ENCODE results near the gene NHSL2. TPM values are rescaled to one million over a fixed set of nuclear protein-coding genes. Genes with fewer than 3 reads are reported as not detected.

The NHSL2 gene
- total and polyA plus RNA-seq, 10 donors = 0.24 to 20.8 (median 10.1) TPM

GRCh38 chrX:72097098-72097497 lies 186.5 kb downstream of the NHSL2 start:
- Histone ChIP-seq H3K27ac (peak overlapping the region in 6 of 8 donors; percentile 37 to 90 (median 54)), H3K9me3 (no peaks in the 10 kb centered on the region), H3K36me3 (no peaks in the 10 kb centered on the region), H3K27me3 (replicated peaks in 1 of 7) (peaks cover 0 to 11% (median 0%) of the 10 kb centered on the region in 7 donors), H3K4me3 (peak overlapping the region in 1 of 8 donors; percentile 27), H3K4me1 (peaks cover 0 to 62% (median 28%) of the 10 kb centered on the region in 6 donors)
- intact Hi-C loops (cut with DNase I; ENCODE audit: low total_unique reads) = no loop called here
- 40 to 50% (median 44%) methylated on average over 3 of the region's 3 CpGs for WGBS, 5 donors
- no peak for DNase-seq
- TF ChIP-seq POLR2A (IDR thresholded peaks at IDR 0.05) (no peak), POLR2AphosphoS5 (IDR thresholded peaks at IDR 0.05) (no peak)
- TF ChIP-seq, protein P1, sequence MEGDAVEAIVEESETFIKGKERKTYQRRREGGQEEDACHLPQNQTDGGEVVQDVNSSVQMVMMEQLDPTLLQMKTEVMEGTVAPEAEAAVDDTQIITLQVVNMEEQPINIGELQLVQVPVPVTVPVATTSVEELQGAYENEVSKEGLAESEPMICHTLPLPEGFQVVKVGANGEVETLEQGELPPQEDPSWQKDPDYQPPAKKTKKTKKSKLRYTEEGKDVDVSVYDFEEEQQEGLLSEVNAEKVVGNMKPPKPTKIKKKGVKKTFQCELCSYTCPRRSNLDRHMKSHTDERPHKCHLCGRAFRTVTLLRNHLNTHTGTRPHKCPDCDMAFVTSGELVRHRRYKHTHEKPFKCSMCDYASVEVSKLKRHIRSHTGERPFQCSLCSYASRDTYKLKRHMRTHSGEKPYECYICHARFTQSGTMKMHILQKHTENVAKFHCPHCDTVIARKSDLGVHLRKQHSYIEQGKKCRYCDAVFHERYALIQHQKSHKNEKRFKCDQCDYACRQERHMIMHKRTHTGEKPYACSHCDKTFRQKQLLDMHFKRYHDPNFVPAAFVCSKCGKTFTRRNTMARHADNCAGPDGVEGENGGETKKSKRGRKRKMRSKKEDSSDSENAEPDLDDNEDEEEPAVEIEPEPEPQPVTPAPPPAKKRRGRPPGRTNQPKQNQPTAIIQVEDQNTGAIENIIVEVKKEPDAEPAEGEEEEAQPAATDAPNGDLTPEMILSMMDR (IDR thresholded peaks at IDR 0.05 in 8 of 11, conservative IDR thresholded peaks at IDR 0.05 in 3 of 11) = no peak

DNA sequence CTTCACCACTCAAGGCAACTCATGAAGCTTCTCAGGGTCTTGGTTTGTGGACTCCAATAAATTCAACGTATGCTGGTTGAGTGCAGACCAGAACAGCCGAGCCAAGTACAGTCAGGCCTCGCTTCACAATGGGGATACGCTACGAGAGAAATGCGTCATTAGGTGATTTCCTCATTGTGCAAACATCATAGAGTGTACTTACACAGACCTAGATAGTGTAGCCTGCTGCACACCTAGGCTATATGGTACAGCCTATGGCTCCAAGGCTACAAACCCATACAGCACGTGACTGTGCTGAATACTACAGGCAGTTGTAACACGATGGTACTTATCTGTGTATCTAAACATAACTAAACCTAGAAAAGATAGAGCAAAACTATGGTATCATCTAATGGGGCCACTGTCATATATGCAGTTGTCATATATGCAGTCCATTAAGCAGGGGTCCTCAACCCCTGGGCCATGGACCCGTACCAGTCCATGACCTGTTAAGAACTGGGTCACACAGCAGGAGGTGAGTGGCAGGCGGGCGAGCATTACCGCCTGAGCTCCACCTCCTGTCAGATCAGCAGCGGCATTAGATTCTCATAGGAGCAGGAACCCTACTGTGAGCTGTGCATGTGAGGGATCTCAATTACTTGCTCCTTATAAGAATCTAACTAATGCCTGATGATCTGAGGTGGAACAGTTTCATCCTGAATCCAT lies 189.6 kb downstream of the NHSL2 start:
- intact Hi-C loops (cut with DNase I; ENCODE audit: low total_unique reads) = no loop called here
- no peaks in the 10 kb centered on the region for H3K9me3 ChIP-seq
- H3K27ac ChIP-seq = peak overlapping the region in 7 of 8 donors; percentile 44 to 90 (median 74)
- WGBS, 5 donors = 36 to 70% (median 61%) methylated on average over 8 to 13 of the region's 13 CpGs
- no peak for DNase-seq
- peaks cover 0 to 71% (median 22%) of the 10 kb centered on the region in 6 donors for H3K4me1 ChIP-seq
- H3K4me3 ChIP-seq = peak overlapping the region in 1 of 8 donors; percentile 52
- TF ChIP-seq POLR2AphosphoS5 (IDR thresholded peaks at IDR 0.05) (peak in 1 of 3 donors; percentile 19), POLR2A (IDR thresholded peaks at IDR 0.05) (no peak)
- TF ChIP-seq, protein P1 (IDR thresholded peaks at IDR 0.05 in 8 of 11, conservative IDR thresholded peaks at IDR 0.05 in 3 of 11) = no peak
- no peaks in the 10 kb centered on the region for H3K36me3 ChIP-seq
- H3K27me3 ChIP-seq (replicated peaks in 1 of 7) = peaks cover 0 to 27% (median 3%) of the 10 kb centered on the region in 7 donors

- TF ChIP-seq POLR2A (IDR thresholded peaks at IDR 0.05) = no peak
- TF ChIP-seq, protein P1 (IDR thresholded peaks at IDR 0.05 in 8 of 11, conservative IDR thresholded peaks at IDR 0.05 in 3 of 11) = no peak
- TF ChIP-seq POLR2AphosphoS5 (IDR thresholded peaks at IDR 0.05) = peak; percentile 39 to 77 (median 70)
- peak; percentile 90 for DNase-seq
- Histone ChIP-seq H3K36me3 (no peaks in the 10 kb centered on the region), H3K4me1 (peaks cover 0 to 71% (median 18%) of the 10 kb centered on the region in 6 donors), H3K27ac (peak overlapping the region in 7 of 8 donors; percentile 44 to 90 (median 74)), H3K9me3 (no peaks in the 10 kb centered on the region), H3K27me3 (replicated peaks in 1 of 7) (peaks cover 0 to 27% (median 3%) of the 10 kb centered on the region in 7 donors), H3K4me3 (peak overlapping the region in 3 of 8 donors; percentile 22 to 62 (median 23))
- intact Hi-C loops (cut with DNase I; ENCODE audit: low total_unique reads) = no loop called here
- 22 to 43% (median 26%) methylated on average over 4 to 9 of the region's 9 CpGs for WGBS, 5 donors
Observed at GRCh38 chrX:72100824-72101351, 190.2 kb downstream of the NHSL2 start.

- intact Hi-C loops (cut with DNase I; ENCODE audit: low total_unique reads) = no loop called here
- 21 to 57% (median 30%) methylated on average over 2 to 4 of the region's 4 CpGs for WGBS, 5 donors
- Histone ChIP-seq H3K27me3 (replicated peaks in 1 of 7) (peaks cover 0 to 27% (median 3%) of the 10 kb centered on the region in 7 donors), H3K4me1 (peaks cover 0 to 73% (median 18%) of the 10 kb centered on the region in 6 donors), H3K4me3 (peak overlapping the region in 4 of 8 donors; percentile 2 to 62 (median 22)), H3K9me3 (no peaks in the 10 kb centered on the region), H3K27ac (peak overlapping the region in 6 of 8 donors; percentile 38 to 90 (median 70)), H3K36me3 (no peaks in the 10 kb centered on the region)
- no peak for DNase-seq
- no peak for TF ChIP-seq POLR2A (IDR thresholded peaks at IDR 0.05)
- TF ChIP-seq, protein P1 (IDR thresholded peaks at IDR 0.05 in 8 of 11, conservative IDR thresholded peaks at IDR 0.05 in 3 of 11) = no peak
- TF ChIP-seq POLR2AphosphoS5 (IDR thresholded peaks at IDR 0.05) = no peak
Observed at GRCh38 chrX:72101597-72102037, 191.0 kb downstream of the NHSL2 start.

Measured in spleen (tissue), 11 donors.